Fibroblast of skin of right quadriceps (primary cell): ENCODE data around the gene NAB2.
A peak's percentile ranks its signal among the peaks of the same experiment; 100 is the strongest.
"Not testable (repeated sequence)": the region's sequence is repeated elsewhere in the genome, so short reads cannot be mapped to it uniquely, and the experiment has no call there.

Experiments used
- DNase-seq: peaks from one replicate; pipeline ENCODE4 v3.0.0-alpha.2; 2013

NAB2 gene

GRCh38 chr12:57112492-57113294 is 23.8 kb downstream of the NAB2 start:
- DNase-seq: no peak

GRCh38 chr12:57116580-57117281 is 27.8 kb downstream of the NAB2 start:
- no peak for DNase-seq

DNA sequence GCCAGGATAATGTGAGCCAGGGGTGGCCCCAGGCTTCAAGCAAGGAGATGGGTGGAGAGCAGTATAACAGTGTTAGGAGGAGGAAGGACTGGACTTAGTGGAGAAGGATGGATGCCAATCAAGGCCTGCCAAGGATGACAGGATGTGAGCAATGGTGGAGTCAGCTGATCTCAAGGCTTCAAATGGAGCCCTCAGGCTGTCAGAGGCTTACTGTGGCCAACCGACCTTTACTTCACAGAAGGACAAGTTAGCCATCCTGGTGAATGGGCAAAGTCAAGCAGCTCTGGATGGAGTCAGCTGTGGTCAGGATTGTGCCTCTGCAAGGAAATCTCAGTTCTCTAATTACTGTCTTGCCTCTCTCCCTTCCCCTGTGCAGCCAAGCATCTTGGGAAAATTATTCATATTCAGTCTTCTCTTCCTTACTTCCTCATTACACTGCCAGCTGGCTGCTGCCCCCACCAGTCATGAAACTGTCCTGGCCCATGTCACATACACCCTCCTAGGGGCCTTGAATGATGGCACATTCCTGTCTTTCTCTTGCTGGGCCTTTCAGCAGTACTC is 29.9 kb downstream of the NAB2 start:
- no peak for DNase-seq

GRCh38 chr12:57119294-57120085 is 30.6 kb downstream of the NAB2 start:
- no peak for DNase-seq

DNA sequence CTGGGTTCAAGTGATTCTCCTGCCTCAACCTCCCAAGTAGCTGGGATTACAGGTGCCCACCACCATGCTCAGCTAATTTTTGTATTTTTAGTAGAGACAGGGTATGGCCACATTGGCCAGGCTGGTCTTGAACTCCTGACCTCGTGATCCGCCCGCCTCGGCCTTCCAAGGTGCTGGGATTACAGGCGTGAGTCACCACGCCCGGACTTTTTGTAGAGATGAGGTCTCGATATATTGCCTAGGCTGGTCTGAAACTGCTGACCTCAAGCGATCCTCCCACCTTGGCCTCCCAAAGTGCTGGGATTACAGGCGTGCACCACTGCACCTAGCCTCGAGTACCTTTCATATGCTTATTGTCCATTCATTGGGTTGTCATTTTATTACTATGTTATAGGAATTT is 31.8 kb downstream of the NAB2 start:
- not testable (repeated sequence) for DNase-seq

DNA sequence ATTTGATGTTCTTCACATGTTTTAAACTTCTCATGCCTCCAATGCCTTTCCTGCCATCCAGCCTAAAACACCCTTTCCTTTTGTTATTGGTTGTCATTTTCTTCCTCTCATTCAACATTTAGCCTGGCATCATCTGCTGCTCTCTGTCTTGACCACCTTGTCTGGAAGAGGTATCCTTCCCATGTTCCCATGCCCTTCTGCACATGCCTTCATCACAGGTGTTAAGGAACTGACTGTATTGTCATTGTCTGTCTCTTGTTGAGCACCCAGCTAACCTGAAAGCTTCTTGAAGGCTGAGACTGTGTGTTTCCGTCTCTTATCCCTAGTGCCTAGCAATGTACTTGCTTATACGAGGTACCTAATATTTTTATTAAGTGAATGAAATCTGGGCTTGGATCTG is 34.9 kb downstream of the NAB2 start:
- DNase-seq: no peak

DNA sequence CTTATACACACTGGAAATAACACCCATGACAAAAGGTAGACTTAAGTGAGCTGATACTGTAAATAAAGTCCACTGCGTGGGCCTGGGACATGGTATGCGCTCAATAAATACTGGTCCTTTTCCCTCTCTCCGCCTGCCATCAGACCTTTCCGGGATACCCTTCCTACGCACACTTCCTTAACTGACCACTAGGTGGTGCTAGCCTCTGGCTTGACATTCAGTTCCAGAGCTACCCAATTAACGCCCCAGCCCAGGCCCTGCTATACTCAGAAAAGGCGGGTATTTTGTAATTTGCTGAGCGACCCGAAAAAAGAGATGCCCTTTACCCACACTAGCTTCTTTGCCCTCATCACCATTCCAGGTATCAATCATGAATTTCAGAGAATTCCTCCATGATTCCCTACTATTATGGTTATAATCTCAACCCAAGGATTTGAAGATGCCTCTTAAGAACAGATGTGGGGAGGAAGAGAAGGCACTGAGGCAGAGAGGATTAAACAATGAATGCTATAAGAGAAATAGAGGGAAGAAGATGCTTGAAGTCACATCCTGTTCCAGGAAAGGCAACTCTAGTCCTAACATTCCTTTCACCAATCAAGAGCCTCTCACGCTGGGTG is 35.5 kb downstream of the NAB2 start:
- DNase-seq: peak; percentile 75

- no peak for DNase-seq
These were observed 37.1 kb downstream of the NAB2 start for GRCh38 chr12:57126061-57126460.

- no peak for DNase-seq
These were observed 37.6 kb downstream of the NAB2 start for GRCh38 chr12:57126561-57126960.

GRCh38 chr12:57127101-57127725 is 38.3 kb downstream of the NAB2 start:
- no peak for DNase-seq

GRCh38 chr12:57127726-57128518 is 39.0 kb downstream of the NAB2 start, which contains the start of gene LRP1:
LRP1 (plus strand) TSS chr12:57128483; CDS start chr12:57128965, 482 bp downstream.
- DNase-seq: peak; percentile 85

- no peak for DNase-seq
These were observed 39.8 kb downstream of the NAB2 start for GRCh38 chr12:57128519-57129247.

DNA sequence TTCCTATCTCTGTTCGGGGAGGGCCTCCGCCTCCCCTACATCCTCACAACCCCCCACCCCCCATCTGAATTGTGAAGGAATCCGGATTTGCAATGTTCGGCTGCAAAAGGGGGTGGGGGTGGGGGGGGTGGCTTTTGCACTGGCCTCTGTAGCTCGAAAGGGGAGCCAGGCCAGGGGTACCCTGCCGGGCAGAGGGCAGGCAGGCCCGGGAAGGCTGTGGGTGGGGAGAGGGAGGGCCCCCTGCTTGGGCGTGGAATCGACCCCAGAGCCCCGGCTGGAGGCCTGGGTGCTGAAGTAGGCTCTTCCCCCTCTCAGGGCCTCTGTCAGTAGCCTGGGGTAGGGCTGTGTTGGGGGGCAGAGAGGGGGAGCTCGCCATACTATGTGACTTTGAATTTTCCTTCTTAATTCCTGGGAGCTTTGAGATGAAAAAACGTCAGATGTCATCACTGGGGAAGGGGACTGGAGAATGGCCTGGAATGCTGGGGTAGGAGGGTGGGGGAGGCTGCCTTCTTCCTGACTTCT is 40.5 kb downstream of the NAB2 start:
- DNase-seq: no peak

- DNase-seq: no peak
These were observed 41.0 kb downstream of the NAB2 start for GRCh38 chr12:57129889-57130288.

- DNase-seq: no peak
These were observed 42.0 kb downstream of the NAB2 start for GRCh38 chr12:57130941-57131340.

GRCh38 chr12:57131896-57132744 is 43.2 kb downstream of the NAB2 start:
- no peak for DNase-seq

DNA sequence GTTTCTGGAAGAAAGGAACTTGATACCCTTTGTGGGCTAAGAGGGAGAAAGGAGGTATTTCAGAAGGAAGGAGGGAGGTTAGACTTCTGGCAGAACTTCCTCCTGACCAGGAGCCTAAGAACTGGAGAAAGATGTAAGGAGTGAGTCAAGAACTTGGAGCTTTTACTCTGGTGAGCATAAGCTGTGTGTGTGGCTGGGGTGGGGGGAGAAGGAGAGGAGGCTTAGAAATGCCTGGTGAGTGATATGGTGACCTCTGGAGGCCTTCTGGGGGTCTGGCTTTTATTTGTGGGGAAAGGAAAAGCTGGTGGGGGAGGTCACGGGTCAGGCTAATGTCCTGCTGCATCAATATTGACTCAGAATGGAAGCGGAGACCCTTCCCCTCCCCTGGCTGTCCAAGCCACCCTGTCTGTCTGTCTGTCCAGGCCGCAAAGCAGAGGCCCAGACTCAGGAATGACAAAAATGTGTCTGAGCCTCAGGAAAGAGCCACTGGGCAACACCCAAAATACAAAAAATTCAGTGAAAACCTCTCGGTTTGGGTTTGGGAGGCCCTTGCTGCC is 44.2 kb downstream of the NAB2 start:
- peak; percentile 69 for DNase-seq

GRCh38 chr12:57133916-57134315 is 45.0 kb downstream of the NAB2 start:
- no peak for DNase-seq

DNA sequence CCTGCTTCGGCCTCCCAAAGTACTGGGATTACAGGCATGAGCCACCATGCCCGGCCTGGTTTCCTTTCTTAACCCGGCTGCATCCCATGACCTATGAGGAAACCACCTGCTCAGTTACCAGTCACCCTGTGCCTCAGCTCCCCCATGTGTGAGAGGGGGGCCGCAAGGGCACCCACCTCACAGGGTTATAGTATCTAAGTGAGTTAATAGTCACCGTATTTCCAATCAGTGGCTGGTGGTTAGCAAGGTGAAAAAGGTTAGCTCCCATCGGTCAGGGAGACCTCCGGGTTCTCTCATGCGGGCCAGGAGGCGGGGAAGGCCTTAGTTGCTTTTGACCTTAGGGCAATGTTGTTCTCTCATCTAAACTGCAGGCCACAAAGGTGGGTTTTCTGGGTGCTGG is 46.0 kb downstream of the NAB2 start:
- DNase-seq: no peak
